Heart right ventricle (tissue), 16 donors: ENCODE data around the gene CDHR3. TPM values are rescaled to one million over a fixed set of nuclear protein-coding genes. Genes with fewer than 3 reads are reported as not detected.

Experiments used
- ATAC-seq, 8 donors: fragments of 200-7000 bp; cut with Tn5 transposase; one replicate each; pipeline ENCODE4 v1.9.1; 2020; ENCODE audit warnings: mild to moderate bottlenecking in 8 of 8, moderate library complexity in 8 of 8, moderate number of reproducible peaks in 1 of 8
- DNase-seq, 2 donors: peaks; one replicate each; pipeline ENCODE4 v3.0.0-alpha.2; 2020
- H3K27ac ChIP-seq, 10 donors: fragments of 200-600 bp; sonication (generic) in 2 of 10; one replicate each; pipeline versions ENCODE4 v1.5.0 to v1.8.0; 2020 to 2022; ENCODE audit warnings: mild to moderate bottlenecking in 3 of 10
- H3K27me3 ChIP-seq, 7 donors: fragments of 200-600 bp; one replicate each; pipeline ENCODE4 v1.8.0; 2021 to 2022; ENCODE audit warnings: mild to moderate bottlenecking in 2 of 7
- H3K36me3 ChIP-seq, 9 donors: fragments of 200-600 bp; sonication (generic) in 1 of 9; one replicate each; pipeline versions ENCODE4 v1.5.0 to v1.8.0; 2020 to 2022; ENCODE audit warnings: mild to moderate bottlenecking in 2 of 9
- H3K4me1 ChIP-seq, 9 donors: fragments of 200-600 bp; sonication (generic) in 1 of 9; one replicate each; pipeline versions ENCODE4 v1.5.0 to v1.8.0; 2020 to 2022; ENCODE audit warnings: mild to moderate bottlenecking in 4 of 9
- H3K4me3 ChIP-seq, 10 donors: fragments of 200-600 bp; sonication (generic) in 2 of 10; one replicate each; pipeline versions ENCODE4 v1.5.0 to v1.8.0; 2020 to 2022; ENCODE audit warnings: mild to moderate bottlenecking in 7 of 10, moderate library complexity in 2 of 10
- H3K9me3 ChIP-seq, 11 donors: fragments of 200-600 bp in 10 of 11; sonication (generic) in 2 of 11; one replicate each; pipeline versions ENCODE4 v1.5.0 to v1.8.0; 2013 to 2022; ENCODE audit warnings: mild to moderate bottlenecking in 2 of 11, control low read depth in 1 of 11, moderate library complexity in 1 of 11
- WGBS, 2 donors: extraction: QIAGEN DNeasy Blood & Tissue Kit; methylation state at CpG; one replicate each; pipeline ENCODE4 v1.1.7; 2013; ENCODE audit warnings: inconsistent platforms in 1 of 2; 5-methylcytosine and 5-hydroxymethylcytosine counted together
- intact Hi-C, 10 donors: fragments of 100-400 bp; cut with DNase I; formaldehyde crosslinking; loops; one replicate each; pipeline versions ENCODE4 v1.11.1 to v1.14.2; 2022
- polyA plus RNA-seq, 2 donors: library from polyadenylated mRNA; stranded (reverse); fragments of 200-250 nt; gene quantifications; one replicate each; pipeline ENCODE4 v1.2.3, GENCODE V29; 2013
- total RNA-seq, 10 donors: library from RNA; stranded (reverse); fragmentation: NEBNext Ultra II Directional in 3 of 10; extraction: Animal tissue kit (Norgen Biotek cat#: 25700) in 3 of 10; gene quantifications; one replicate each; pipeline versions ENCODE4 v1.2.1 to v1.2.4, GENCODE V29; 2021 to 2023
- TF ChIP-seq, protein P1 (sequence below), 9 donors: fragments of 200-600 bp; sonication (generic) in 2 of 9; IDR thresholded peaks; one replicate each; pipeline versions ENCODE4 v1.5.0 to v1.8.0; 2021 to 2022; ENCODE audit warnings: antibody characterized with exemption in 9 of 9, mild to moderate bottlenecking in 5 of 9, moderate library complexity in 1 of 9
- donor health status: Arrhythmogenic right ventricular cardiomyopathy.
- donor health status: ischemic (EF 13 %, LVEDD 7.1; RV severe dilation, severe dysfunction).
- donor health status: healthy with polysubstance abuse.
- donor health status: DM: no; HTN: yes; CAD: no.
- donor health status: DM: no; HTN: no; CAD: no.
- donor health status: ischemic (EF 25% LVEDD 6.9; RV normal size, moderate dysfunction).
- donor health status: ischemic (EF 25% LVEDD 5.7; RV mildly dilated, moderate dysfunction).
- donor health status: healthy.
- donor health status: DM: yes; HTN: yes; CAD: no.
- donor health status: Ischemic cardiomyopathy.
- donor health status: ischemic (EF 35%, LVEDD 5.7; RV mildly dilated, moderate dysfunction).
- donor health status: nonischemic (EF 11% LVEDD 7.7; RV severe dilation, severe dysfunction).
- donor health status: DM: yes; HTN: yes; CAD: no.
- donor health status: PGD.
- donor health status: ischemic (EF 29% LVEDD 5.4; RV normal size, mild dysfunction).
- donor health status: nonischemic (EF 23%, LVEDD 6.1; RV moderate dilation, normal function).

CDHR3 gene
- total and polyA plus RNA-seq, 12 donors: 0.59 to 14.2 (median 1.9) TPM

DNA sequence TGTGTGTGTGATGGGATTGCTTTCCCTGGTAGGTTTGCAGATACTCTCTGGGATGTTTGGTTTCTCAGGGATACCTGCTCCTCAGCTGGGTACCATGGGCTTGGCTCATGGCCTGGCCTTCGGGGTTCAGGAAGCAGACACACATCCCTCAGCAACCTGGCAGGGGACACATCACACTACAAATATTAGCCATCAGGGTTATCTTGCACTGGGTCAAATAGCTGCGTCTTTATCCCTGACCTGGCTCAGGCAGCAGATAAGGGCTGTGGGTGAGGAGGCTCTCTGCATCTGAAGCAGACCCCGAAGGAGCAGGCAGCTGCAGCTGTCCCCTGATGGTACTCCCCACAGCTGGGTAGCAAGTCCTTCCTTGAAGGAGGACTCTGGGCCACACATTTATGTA is 25.7 kb upstream of the CDHR3 start:
- H3K27me3 ChIP-seq: peaks cover 0 to 6% (median 0%) of the 10 kb centered on the region in 7 donors
- 54 to 61% methylated on average over 3 of the region's 3 CpGs for WGBS, 2 donors
- no peaks in the 10 kb centered on the region for H3K36me3 ChIP-seq
- ATAC-seq (no peak), DNase-seq (no peak)
- no peak overlapping the region for H3K27ac ChIP-seq
- TF ChIP-seq, protein P1, sequence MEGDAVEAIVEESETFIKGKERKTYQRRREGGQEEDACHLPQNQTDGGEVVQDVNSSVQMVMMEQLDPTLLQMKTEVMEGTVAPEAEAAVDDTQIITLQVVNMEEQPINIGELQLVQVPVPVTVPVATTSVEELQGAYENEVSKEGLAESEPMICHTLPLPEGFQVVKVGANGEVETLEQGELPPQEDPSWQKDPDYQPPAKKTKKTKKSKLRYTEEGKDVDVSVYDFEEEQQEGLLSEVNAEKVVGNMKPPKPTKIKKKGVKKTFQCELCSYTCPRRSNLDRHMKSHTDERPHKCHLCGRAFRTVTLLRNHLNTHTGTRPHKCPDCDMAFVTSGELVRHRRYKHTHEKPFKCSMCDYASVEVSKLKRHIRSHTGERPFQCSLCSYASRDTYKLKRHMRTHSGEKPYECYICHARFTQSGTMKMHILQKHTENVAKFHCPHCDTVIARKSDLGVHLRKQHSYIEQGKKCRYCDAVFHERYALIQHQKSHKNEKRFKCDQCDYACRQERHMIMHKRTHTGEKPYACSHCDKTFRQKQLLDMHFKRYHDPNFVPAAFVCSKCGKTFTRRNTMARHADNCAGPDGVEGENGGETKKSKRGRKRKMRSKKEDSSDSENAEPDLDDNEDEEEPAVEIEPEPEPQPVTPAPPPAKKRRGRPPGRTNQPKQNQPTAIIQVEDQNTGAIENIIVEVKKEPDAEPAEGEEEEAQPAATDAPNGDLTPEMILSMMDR (IDR thresholded peaks at IDR 0.05): no peak
- no peak overlapping the region for H3K4me3 ChIP-seq
- H3K9me3 ChIP-seq: no peaks in the 10 kb centered on the region
- intact Hi-C loops: loop anchor here in 6 of 10 donors (5.0 to 10.0 kb wide), 4 partner anchors 47 to 107 kb away; no protein-coding TSS in a partner anchor
- peaks cover 0 to 16% (median 2%) of the 10 kb centered on the region in 9 donors for H3K4me1 ChIP-seq

DNA sequence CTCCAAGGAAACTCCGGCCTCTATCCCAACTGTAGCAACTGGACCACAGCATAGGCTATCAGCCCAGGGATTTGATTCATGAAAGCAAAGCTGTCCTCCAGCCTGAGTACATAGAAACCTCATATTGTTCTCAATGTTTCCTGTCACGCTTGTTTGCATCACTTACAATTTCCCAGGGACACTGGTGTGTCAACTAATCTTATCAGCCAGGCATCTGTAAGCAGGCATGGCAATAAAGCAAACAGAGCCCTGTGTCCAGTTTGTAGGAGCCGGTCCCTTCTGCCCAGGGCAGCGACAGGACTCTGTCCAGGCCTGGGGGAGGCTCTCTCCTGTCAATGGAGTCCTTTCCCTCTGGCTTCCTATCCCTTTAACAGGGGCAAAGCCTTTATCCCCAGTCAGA is 23.0 kb upstream of the CDHR3 start:
- ATAC-seq: no peak
- TF ChIP-seq, protein P1 (IDR thresholded peaks at IDR 0.05): no peak
- Histone ChIP-seq H3K27me3 (peaks cover 0 to 6% (median 0%) of the 10 kb centered on the region in 7 donors), H3K4me1 (peaks cover 0 to 4% (median 0%) of the 10 kb centered on the region in 9 donors), H3K27ac (no peak overlapping the region), H3K9me3 (no peaks in the 10 kb centered on the region), H3K4me3 (no peak overlapping the region), H3K36me3 (no peaks in the 10 kb centered on the region)
- no peak for DNase-seq
- intact Hi-C loops: no loop called here
- WGBS, 2 donors: 73 to 81% methylated on average over 4 of the region's 4 CpGs

DNA sequence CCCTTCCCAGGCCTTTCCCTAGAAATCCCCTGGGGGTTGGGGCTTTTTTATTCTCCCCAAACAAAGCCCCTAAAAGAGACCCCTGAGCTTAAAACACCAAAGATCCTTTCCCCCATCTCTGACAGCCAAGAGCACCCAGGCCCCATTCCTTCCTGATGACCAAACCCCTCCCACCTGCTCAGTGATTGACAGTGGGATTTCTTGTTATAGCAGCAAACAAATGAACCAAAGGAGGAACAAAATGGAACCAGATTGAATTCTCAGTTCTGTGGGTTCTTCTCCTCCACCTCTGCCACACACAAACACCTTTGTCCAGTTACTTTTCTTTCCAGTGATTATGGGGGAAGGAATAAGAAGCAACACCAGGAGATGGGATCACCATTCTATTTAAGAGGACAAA is 21.5 kb upstream of the CDHR3 start:
- no peak for ATAC-seq
- TF ChIP-seq, protein P1 (IDR thresholded peaks at IDR 0.05): no peak
- intact Hi-C loops: no loop called here
- no peaks in the 10 kb centered on the region for H3K9me3 ChIP-seq
- H3K4me1 ChIP-seq: no peaks in the 10 kb centered on the region
- DNase-seq: no peak
- no peak overlapping the region for H3K27ac ChIP-seq
- H3K4me3 ChIP-seq: no peak overlapping the region
- peaks cover 0 to 6% (median 0%) of the 10 kb centered on the region in 7 donors for H3K27me3 ChIP-seq
- no peaks in the 10 kb centered on the region for H3K36me3 ChIP-seq

DNA sequence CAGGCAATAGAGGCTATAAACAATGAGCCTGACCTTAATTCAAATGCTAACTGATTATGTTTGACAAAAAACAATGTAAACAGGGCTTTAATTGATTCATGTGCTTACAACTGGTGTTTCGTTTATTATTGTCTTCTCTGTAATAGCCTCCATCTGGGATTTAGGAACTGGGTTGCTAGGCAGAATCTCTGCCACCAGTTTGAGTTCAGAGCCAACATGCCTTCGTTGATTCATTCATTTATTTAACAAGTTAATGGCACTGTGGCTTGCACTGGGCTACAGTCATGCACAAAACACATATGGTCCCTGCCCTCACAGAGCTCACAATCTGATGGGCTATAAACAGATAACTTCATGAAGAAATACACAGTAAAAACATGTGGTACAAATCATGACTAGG is 19.6 kb upstream of the CDHR3 start:
- H3K36me3 ChIP-seq: no peaks in the 10 kb centered on the region
- TF ChIP-seq, protein P1 (IDR thresholded peaks at IDR 0.05): no peak
- intact Hi-C loops: no loop called here
- no peaks in the 10 kb centered on the region for H3K4me1 ChIP-seq
- H3K9me3 ChIP-seq: no peaks in the 10 kb centered on the region
- H3K27ac ChIP-seq: no peak overlapping the region
- DNase-seq: no peak
- H3K27me3 ChIP-seq: peaks cover 0 to 6% (median 0%) of the 10 kb centered on the region in 7 donors
- no peak for ATAC-seq
- WGBS, 2 donors: 90 to 94% methylated on average over 2 of the region's 2 CpGs
- H3K4me3 ChIP-seq: no peak overlapping the region
